ENCODE measurements around the gene SYNGR1. TPM values are rescaled to one million over a fixed set of nuclear protein-coding genes. Genes with fewer than 3 reads are reported as not detected.

SYNGR1 gene
- total RNA-seq, 1 donor, result 14.2 TPM

DNA sequence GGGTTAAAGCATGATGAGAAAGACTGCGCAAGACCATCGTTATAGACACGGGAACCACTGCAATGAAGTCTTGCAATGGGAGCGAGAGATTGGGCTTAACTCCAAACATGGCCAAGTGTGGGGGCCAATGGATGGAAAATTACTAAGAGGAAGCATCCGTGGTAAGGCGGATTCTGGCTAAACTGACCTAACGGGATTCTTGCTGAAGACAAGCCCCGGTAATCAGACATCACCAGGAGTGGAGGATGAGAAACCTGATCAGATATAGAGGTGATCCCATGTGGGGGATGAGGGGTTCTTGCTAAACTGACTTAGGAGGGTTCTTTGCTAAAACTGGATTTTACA, 5.8 kb upstream of the SYNGR1 start:
- no peak for DNase-seq (ENCODE audit: low read depth)
- TF ChIP-seq, protein P1, sequence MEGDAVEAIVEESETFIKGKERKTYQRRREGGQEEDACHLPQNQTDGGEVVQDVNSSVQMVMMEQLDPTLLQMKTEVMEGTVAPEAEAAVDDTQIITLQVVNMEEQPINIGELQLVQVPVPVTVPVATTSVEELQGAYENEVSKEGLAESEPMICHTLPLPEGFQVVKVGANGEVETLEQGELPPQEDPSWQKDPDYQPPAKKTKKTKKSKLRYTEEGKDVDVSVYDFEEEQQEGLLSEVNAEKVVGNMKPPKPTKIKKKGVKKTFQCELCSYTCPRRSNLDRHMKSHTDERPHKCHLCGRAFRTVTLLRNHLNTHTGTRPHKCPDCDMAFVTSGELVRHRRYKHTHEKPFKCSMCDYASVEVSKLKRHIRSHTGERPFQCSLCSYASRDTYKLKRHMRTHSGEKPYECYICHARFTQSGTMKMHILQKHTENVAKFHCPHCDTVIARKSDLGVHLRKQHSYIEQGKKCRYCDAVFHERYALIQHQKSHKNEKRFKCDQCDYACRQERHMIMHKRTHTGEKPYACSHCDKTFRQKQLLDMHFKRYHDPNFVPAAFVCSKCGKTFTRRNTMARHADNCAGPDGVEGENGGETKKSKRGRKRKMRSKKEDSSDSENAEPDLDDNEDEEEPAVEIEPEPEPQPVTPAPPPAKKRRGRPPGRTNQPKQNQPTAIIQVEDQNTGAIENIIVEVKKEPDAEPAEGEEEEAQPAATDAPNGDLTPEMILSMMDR (IDR thresholded peaks at IDR 0.05; ENCODE audit: insufficient read depth, low read length), result no peak

GRCh38 chr22:39345231-39345630, 4.6 kb upstream of the SYNGR1 start:
- TF ChIP-seq, protein P1 (IDR thresholded peaks at IDR 0.05; ENCODE audit: insufficient read depth, low read length), result no peak
- H3K4me3 ChIP-seq (ENCODE audit: low read depth, low read length), result no peak overlapping the region
- no peak for DNase-seq (ENCODE audit: low read depth)

More for the DNA sequence above, 5.8 kb upstream of the SYNGR1 start:
- H3K4me3 ChIP-seq (ENCODE audit: low read depth, low read length), result no peak overlapping the region

DNA sequence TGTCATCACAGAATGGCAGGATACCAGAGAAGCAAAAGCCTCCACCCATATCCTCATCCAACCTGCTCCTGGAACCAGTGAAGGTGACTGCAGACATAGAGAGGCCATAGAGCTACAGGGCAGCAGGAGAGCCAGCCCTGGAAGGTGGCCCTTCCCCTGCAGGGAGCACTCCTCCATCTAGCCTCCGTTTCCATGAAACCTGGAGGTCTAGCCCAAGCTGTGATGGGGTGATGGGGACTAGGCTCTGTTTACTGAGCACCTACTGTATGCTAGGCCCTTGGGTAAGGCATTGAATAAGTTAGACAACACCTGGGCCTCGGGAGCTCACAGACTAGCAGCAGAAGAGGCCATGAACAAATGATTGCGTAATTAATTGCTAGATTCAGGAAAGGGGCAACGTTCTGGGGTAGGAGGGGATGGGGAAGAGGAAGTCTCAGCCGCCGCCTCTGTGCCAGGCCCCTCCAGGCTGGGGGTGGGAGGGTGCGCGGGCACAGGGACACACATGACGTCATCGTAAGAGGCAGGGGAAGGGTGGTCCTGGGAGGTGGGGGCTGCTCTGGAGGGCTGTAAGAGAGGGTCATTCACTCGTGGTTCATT, 784 bp upstream of the SYNGR1 start:
- TF ChIP-seq, protein P1 (IDR thresholded peaks at IDR 0.05; ENCODE audit: insufficient read depth, low read length), result no peak
- peak overlapping the region; percentile 71 for H3K4me3 ChIP-seq (ENCODE audit: low read depth, low read length)
- DNase-seq (ENCODE audit: low read depth), result no peak

- no peak for DNase-seq (ENCODE audit: low read depth)
- H3K4me3 ChIP-seq (ENCODE audit: low read depth, low read length), result peak overlapping the region; percentile 73
- TF ChIP-seq, protein P1 (IDR thresholded peaks at IDR 0.05; ENCODE audit: insufficient read depth, low read length), result no peak
Observed at GRCh38 chr22:39349506-39349966, 255 bp upstream of the SYNGR1 start.

DNA sequence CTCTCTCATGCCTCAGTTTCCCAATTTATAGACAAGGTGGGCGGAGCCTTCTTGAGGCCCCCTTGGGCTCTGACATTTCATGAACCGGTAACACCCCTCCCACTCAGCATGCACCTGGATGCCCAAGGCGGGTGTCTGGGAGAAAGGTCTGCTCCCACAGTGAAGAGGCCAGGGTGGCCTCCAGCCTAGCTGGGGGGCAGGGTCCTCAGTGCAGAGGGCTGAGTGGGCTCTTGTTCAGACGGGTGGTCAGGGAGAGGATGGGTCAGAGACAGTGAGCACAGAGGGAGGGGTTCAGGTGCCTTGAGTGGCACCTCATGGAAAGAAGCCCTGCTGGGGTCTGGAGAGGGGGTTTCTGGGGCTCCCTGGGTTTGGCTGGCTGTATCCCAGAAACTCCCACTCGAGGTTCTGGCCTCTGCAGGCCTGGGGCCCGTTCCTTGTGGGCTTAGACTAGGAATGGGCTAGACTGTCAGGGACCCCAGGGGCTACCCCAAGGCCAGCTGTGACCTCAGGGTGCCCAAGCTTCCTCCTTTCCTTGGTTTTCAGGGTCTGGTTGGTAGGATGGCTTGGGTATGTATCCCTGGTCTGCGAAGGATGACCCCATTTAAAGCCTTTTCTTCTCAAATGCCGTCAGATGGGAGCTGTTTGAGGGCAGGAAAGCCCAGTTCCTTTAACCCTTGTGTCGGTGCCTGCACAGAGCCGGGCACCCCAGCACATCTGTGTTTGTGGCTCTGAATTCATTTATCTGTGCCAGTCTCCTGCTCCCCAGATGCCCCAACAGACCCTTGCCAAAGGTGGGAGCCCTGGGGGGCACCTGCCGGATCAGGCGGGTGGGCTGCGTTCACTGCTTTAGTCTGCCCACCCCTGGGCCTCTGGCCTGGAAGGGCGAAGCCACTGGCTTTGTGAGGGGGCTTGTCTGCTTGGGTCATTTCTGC, 1.2 kb downstream of the SYNGR1 start:
- peak overlapping the region; percentile 73 for H3K4me3 ChIP-seq (ENCODE audit: low read depth, low read length)
- DNase-seq (ENCODE audit: low read depth), result no peak
- TF ChIP-seq, protein P1 (IDR thresholded peaks at IDR 0.05; ENCODE audit: insufficient read depth, low read length), result no peak

GRCh38 chr22:39351689-39352214, 2.0 kb downstream of the SYNGR1 start:
- TF ChIP-seq, protein P1 (IDR thresholded peaks at IDR 0.05; ENCODE audit: insufficient read depth, low read length), result no peak
- no peak overlapping the region for H3K4me3 ChIP-seq (ENCODE audit: low read depth, low read length)
- DNase-seq (ENCODE audit: low read depth), result no peak
